Measurements from ENCODE around the gene TNIP2. TPM values are rescaled to one million over a fixed set of nuclear protein-coding genes. Genes with fewer than 3 reads are reported as not detected.

TNIP2 gene
- total and polyA plus RNA-seq, 2 of the 8 experiments (the other 6 are each of a cell fraction or from before 2014, with no cell fraction given) = 23.7 to 37.7 TPM

GRCh38 chr4:2742823-2743517, 13.2 kb downstream of the TNIP2 start (continued):
- no peak for TF ChIP-seq POLR2A (IDR thresholded peaks at IDR 0.05; ENCODE audit: control extremely low read depth in 1 of 2, low read depth in 2 of 2, low read length in 2 of 2)
- TF ChIP-seq TAF1 (IDR thresholded peaks at IDR 0.05; ENCODE audit: low read depth, low read length) = no peak
- no peak for TF ChIP-seq CBX8 (IDR thresholded peaks at IDR 0.05; ENCODE audit: borderline replicate concordance, low read depth, low read length)
- TF ChIP-seq CBX5 (IDR thresholded peaks at IDR 0.05; ENCODE audit: low read depth, low read length) = no peak
- no peak for TF ChIP-seq RFX5 (IDR thresholded peaks at IDR 0.05; ENCODE audit: borderline replicate concordance, low read depth, low read length)
